T-cell (primary cell): ENCODE measurements around the gene LRG1. TPM values are rescaled to one million over a fixed set of nuclear protein-coding genes. Genes with fewer than 3 reads are reported as not detected.

ENCODE experiments used
- ATAC-seq, 4 experiments: fragments of 200-7000 bp in 3 of 4; fragments of 150-1000 bp in 1 of 4; cut with Tn5 transposase; replicated peaks in 1 of 4; 1 replicate in 3 of 4; 2 replicates in 1 of 4; pipeline ENCODE4 v1.10.0; 2021; ENCODE audit warnings: moderate library complexity in 3 of 4, mild to moderate bottlenecking in 2 of 4, moderate number of reproducible peaks in 1 of 4
- CTCF ChIA-PET, 2 donors: fragments of 300-600 bp; sonication (Branson Sonifier 250); formaldehyde crosslinking; loops; one replicate each; lab custom pipeline; 2022; ENCODE audit warnings: antibody characterized with exemption in 2 of 2; lab: Charles Lee
- POLR2A ChIA-PET, 2 donors: fragments of 300-600 bp; sonication (Branson Sonifier 250); formaldehyde crosslinking; loops; one replicate each; lab custom pipeline; 2022; ENCODE audit warnings: antibody characterized with exemption in 2 of 2; lab: Charles Lee
- DNase-seq, 35 experiments: peaks; one replicate each; pipeline versions ENCODE4 v3.0.0 to v3.0.0-alpha.2; 2013 to 2023
- H3K27ac ChIP-seq: one replicate; pipeline ENCODE4 v1.5.1; 2013; ENCODE audit warnings: low read length
- H3K27me3 ChIP-seq, 2 experiments: replicated peaks in 1 of 2; 1 replicate in 1 of 2; 2 replicates in 1 of 2; pipeline versions ENCODE4 v1.6.1 to v1.7.0; 2013; ENCODE audit warnings: low read length in 1 of 2, mixed read lengths in 1 of 2; ENCODE audit not compliant: control insufficient read depth in 2 of 2, insufficient read depth in 2 of 2; ENCODE audit errors: extremely low read depth in 1 of 2
- H3K36me3 ChIP-seq, 2 donors: 1 replicate in 1 of 2; 2 replicates in 1 of 2; pipeline versions ENCODE4 v1.6.1 to v1.7.0; 2013; ENCODE audit warnings: low read length in 1 of 2; ENCODE audit not compliant: control insufficient read depth in 2 of 2, insufficient read depth in 1 of 2; ENCODE audit errors: extremely low read depth in 1 of 2
- H3K4me1 ChIP-seq, 2 experiments: 1 replicate in 1 of 2; 2 replicates in 1 of 2; pipeline versions ENCODE4 v1.6.1 to v1.7.0; 2013; ENCODE audit warnings: low read length in 2 of 2, mixed read lengths in 1 of 2; ENCODE audit not compliant: insufficient read depth in 2 of 2, control insufficient read depth in 1 of 2; ENCODE audit errors: extremely low read depth in 1 of 2
- H3K4me3 ChIP-seq, 2 donors: 1 replicate in 1 of 2; 2 replicates in 1 of 2; pipeline versions ENCODE4 v1.5.1 to v1.7.0; 2013; ENCODE audit warnings: mild to moderate bottlenecking in 2 of 2, low read length in 1 of 2, moderate library complexity in 1 of 2; ENCODE audit not compliant: control insufficient read depth in 1 of 2; ENCODE audit errors: extremely low read depth in 1 of 2
- H3K9me3 ChIP-seq: 2 replicates; pipeline ENCODE4 v1.7.0; 2013
- H3K27ac Mint-ChIP-seq, 2 donors: one replicate each; pipeline ENCODE4 v1.8.0; 2020 to 2021; ENCODE audit warnings: mild to moderate bottlenecking in 2 of 2, mixed read lengths in 2 of 2
- H3K27me3 Mint-ChIP-seq, 2 donors: one replicate each; pipeline ENCODE4 v1.8.0; 2021 to 2022; ENCODE audit warnings: mixed read lengths in 2 of 2
- H3K36me3 Mint-ChIP-seq: one replicate; pipeline ENCODE4 v1.8.0; 2021; ENCODE audit warnings: mixed read lengths
- H3K4me1 Mint-ChIP-seq, 3 donors: one replicate each; pipeline ENCODE4 v1.8.0; 2020 to 2022; ENCODE audit warnings: mixed read lengths in 3 of 3, mild to moderate bottlenecking in 1 of 3
- H3K4me3 Mint-ChIP-seq, 3 donors: one replicate each; pipeline ENCODE4 v1.8.0; 2020 to 2022; ENCODE audit warnings: mild to moderate bottlenecking in 3 of 3, mixed read lengths in 3 of 3, moderate library complexity in 3 of 3
- H3K9me3 Mint-ChIP-seq, 3 donors: one replicate each; pipeline ENCODE4 v1.8.0; 2020 to 2022; ENCODE audit warnings: mixed read lengths in 3 of 3
- WGBS: methylation state at CpG from one replicate; pipeline ENCODE4 v1.1.5; 2013; ENCODE audit warnings: missing lambda C conversion rate; ENCODE audit not compliant: insufficient coverage; 5-methylcytosine and 5-hydroxymethylcytosine counted together
- total RNA-seq, 35 experiments: library from RNA in 6 of 35; stranded (reverse) in 6 of 35; fragments of 120-200 nt in 1 of 35; gene quantifications; one replicate each; pipeline versions ENCODE4 v1.2.1 to v1.2.4 and lab custom pipeline; 2013 to 2026

Gene LRG1
- under 1 TPM in 3 of 5 donors, not detected in 2; 0.13 to 0.32 (median 0.19) TPM for total RNA-seq
- 0.18 TPM for total RNA-seq (2013)
- total RNA-seq (lab: John Stamatoyannopoulos, UW) = 0 to 0.37 (median 0.11) reads per million in 29 experiments

DNA sequence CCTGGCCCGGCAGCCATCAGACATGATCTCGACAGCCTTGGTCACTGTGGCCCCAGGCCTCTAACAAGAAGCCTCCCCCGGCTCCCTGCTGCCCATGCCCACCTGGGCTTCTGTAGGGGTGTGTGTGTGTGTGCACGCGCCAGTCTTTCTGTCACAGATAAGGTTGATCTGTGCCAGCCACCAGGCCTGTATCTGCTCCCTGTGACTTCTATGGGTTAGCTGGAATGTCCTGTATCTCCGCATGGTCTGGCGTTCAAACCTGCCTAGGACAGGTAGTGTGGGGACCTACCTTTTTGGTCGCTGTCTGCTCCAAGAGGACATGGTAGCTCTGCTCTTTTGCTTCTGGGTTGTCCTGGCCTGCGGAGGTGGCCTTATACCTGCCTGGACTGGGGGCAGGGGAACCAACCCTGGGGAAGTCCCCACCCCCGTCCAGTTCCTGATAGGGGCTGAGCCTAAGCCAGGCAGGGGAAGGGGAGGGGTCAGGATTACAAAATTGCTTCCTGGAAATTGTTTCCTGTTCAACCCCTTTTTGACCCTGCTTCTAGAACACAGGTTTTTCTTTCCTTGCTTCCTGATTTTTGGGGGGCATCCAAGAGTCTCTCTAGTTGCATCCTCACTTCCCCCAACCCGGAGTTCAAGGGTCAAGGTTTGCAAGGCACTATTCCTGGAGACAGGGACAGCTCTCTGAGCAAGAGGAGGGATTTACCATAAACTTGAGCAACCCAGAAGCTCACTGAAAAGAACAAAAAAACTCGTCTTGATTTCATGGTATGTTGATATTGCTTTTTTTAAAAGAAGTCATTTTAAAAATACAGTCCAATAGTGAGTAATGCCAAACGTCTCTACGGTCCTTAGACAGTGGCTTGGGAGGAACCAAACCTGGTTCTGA, at the start of gene LRG1:
Gene LRG1 (minus strand): TSS at position 344 of the 889 bp plus-strand sequence. CDS start 23 bp downstream, at position 321.
- Histone ChIP-seq H3K27ac (no peak within 1 kb of the TSS), H3K4me1 (peaks cover 0 to 14% of the 10 kb centered on the region in 2 experiments), H3K27me3 (peaks cover 2 to 60% of the 10 kb centered on the region in 2 experiments), H3K9me3 (no peaks in the 10 kb centered on the region), H3K36me3 (no peaks in the 10 kb centered on the region), H3K4me3 (no peak within 1 kb of the TSS)
- Mint-ChIP-seq H3K27me3 (peaks cover 3 to 30% of the 10 kb centered on the region in 2 donors), H3K4me1 (peaks cover 5 to 12% (median 8%) of the 10 kb centered on the region in 3 donors), H3K4me3 (no peak within 1 kb of the TSS), H3K36me3 (no peaks in the 10 kb centered on the region), H3K27ac (no peak within 1 kb of the TSS), H3K9me3 (no peaks in the 10 kb centered on the region)
- ATAC-seq = no peak
- 77% methylated on average over 8 of the region's 14 CpGs for WGBS
- CTCF ChIA-PET = no interaction called here
- DNase-seq = peak in 4 of 35 experiments; percentile 3 to 32 (median 20)
- POLR2A ChIA-PET = interaction anchor here in 1 of 2 donors (0.6 kb wide), 1 partner anchor 1727 kb away, joined by 3 read pairs; no protein-coding TSS in a partner anchor

DNA sequence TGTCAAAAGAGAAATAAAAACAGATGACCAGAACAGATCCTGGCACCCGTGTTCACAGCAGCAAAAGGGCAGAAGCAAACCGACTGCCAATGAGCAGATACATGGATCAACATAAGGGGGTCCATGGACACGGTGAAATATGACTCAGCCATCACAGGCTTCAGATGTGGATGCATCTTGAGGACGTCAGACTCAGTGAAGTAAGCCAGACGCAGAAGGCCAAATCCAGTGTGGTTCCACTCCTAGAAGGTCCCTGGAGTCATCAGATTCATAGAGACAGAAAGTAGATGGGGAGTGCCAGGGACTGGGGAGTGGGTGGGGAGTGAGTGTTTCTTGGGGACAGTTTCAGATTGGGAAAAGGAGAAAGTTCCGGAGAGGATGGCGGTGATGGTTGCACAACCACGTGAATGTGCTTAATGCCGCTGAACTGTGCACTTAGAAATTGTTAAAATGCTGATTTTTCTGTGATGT, 48.5 kb upstream of the LRG1 start:
- Histone ChIP-seq H3K27ac (no peak overlapping the region), H3K4me1 (peaks cover 0 to 13% of the 10 kb centered on the region in 2 experiments), H3K9me3 (no peaks in the 10 kb centered on the region), H3K27me3 (peaks cover 2 to 85% of the 10 kb centered on the region in 2 experiments), H3K36me3 (no peaks in the 10 kb centered on the region), H3K4me3 (no peak overlapping the region)
- H3K27ac Mint-ChIP-seq = no peak overlapping the region
- CTCF ChIA-PET = no interaction called here
- DNase-seq = no peak
- H3K9me3 Mint-ChIP-seq = no peaks in the 10 kb centered on the region
- WGBS = 64% methylated on average over 6 of the region's 9 CpGs
- no peaks in the 10 kb centered on the region for H3K36me3 Mint-ChIP-seq
- no peak for ATAC-seq
- peaks cover 48 to 63% of the 10 kb centered on the region in 2 donors for H3K27me3 Mint-ChIP-seq
- POLR2A ChIA-PET = no interaction called here
- H3K4me3 Mint-ChIP-seq = no peak overlapping the region
- peaks cover 0 to 9% (median 3%) of the 10 kb centered on the region in 3 donors for H3K4me1 Mint-ChIP-seq

DNA sequence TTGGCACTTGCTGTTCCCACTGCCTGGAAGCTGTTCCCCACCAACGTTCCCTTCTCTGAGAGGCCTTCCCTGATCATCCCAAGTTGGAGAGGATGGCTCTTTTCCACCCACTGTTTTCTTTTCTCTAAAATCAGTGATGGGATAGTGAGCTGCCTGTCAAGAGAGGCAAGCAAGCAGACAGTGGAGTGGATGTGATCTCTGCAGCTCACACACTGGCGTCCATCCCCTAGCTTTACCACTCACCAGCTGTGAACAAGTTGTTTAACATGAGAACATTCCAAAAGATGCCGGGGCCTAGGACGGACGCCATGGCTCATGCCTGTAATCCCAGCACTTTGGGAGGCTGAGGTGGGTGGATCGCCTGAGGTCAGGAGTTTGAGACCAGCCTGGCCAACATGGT, 47.7 kb upstream of the LRG1 start:
- H3K4me3 Mint-ChIP-seq = no peak overlapping the region

GRCh38 chr19:4586691-4587090, 46.9 kb upstream of the LRG1 start:
- Mint-ChIP-seq H3K27me3 (peaks cover 51 to 69% of the 10 kb centered on the region in 2 donors), H3K9me3 (no peaks in the 10 kb centered on the region), H3K27ac (no peak overlapping the region), H3K4me3 (no peak overlapping the region), H3K36me3 (no peaks in the 10 kb centered on the region), H3K4me1 (peaks cover 8 to 17% (median 10%) of the 10 kb centered on the region in 3 donors)
- DNase-seq = no peak
- H3K27me3 ChIP-seq = peaks cover 2 to 86% of the 10 kb centered on the region in 2 experiments
- no peak for ATAC-seq
- H3K9me3 ChIP-seq = no peaks in the 10 kb centered on the region
- no peak overlapping the region for H3K27ac ChIP-seq
- no peaks in the 10 kb centered on the region for H3K36me3 ChIP-seq
- H3K4me3 ChIP-seq = no peak overlapping the region
- CTCF ChIA-PET = no interaction called here
- peaks cover 0 to 17% of the 10 kb centered on the region in 2 experiments for H3K4me1 ChIP-seq
- POLR2A ChIA-PET = no interaction called here
- 73% methylated on average over 3 of the region's 6 CpGs for WGBS

More for the DNA sequence above, 47.7 kb upstream of the LRG1 start:
- Histone ChIP-seq H3K36me3 (no peaks in the 10 kb centered on the region), H3K4me3 (no peak overlapping the region), H3K4me1 (peaks cover 0 to 13% of the 10 kb centered on the region in 2 experiments), H3K27me3 (peaks cover 2 to 84% of the 10 kb centered on the region in 2 experiments), H3K27ac (no peak overlapping the region), H3K9me3 (no peaks in the 10 kb centered on the region)
- Mint-ChIP-seq H3K27me3 (peaks cover 45 to 64% of the 10 kb centered on the region in 2 donors), H3K9me3 (no peaks in the 10 kb centered on the region), H3K4me1 (peaks cover 0 to 9% (median 3%) of the 10 kb centered on the region in 3 donors), H3K36me3 (no peaks in the 10 kb centered on the region), H3K27ac (no peak overlapping the region)
- DNase-seq (no peak), ATAC-seq (no peak)
- ChIA-PET POLR2A (no interaction called here), CTCF (interaction anchor here in 1 of 2 donors (0.5 kb wide), 1 partner anchor 36 kb away, joined by 5 read pairs; no protein-coding TSS in a partner anchor)
- no CpG with 5 or more reads among the region's 6 CpGs for WGBS

GRCh38 chr19:4586245-4586644, 46.4 kb upstream of the LRG1 start:
- Histone ChIP-seq H3K36me3 (no peaks in the 10 kb centered on the region), H3K27ac (no peak overlapping the region), H3K27me3 (peaks cover 2 to 84% of the 10 kb centered on the region in 2 experiments), H3K9me3 (no peaks in the 10 kb centered on the region), H3K4me3 (no peak overlapping the region), H3K4me1 (peaks cover 0 to 18% of the 10 kb centered on the region in 2 experiments)
- no peak for DNase-seq
- Mint-ChIP-seq H3K27me3 (peaks cover 46 to 65% of the 10 kb centered on the region in 2 donors), H3K9me3 (no peaks in the 10 kb centered on the region), H3K27ac (no peak overlapping the region), H3K4me1 (peaks cover 8 to 17% (median 10%) of the 10 kb centered on the region in 3 donors), H3K4me3 (no peak overlapping the region), H3K36me3 (no peaks in the 10 kb centered on the region)
- no peak for ATAC-seq
- 80% methylated on average over 2 of the region's 6 CpGs for WGBS
- ChIA-PET CTCF (interaction anchor here in 1 of 2 donors (0.6 kb wide), 1 partner anchor 26 kb away, joined by 3 read pairs; no protein-coding TSS in a partner anchor), POLR2A (no interaction called here)

GRCh38 chr19:4585556-4585955, 45.7 kb upstream of the LRG1 start:
- Mint-ChIP-seq H3K9me3 (no peaks in the 10 kb centered on the region), H3K27me3 (peaks cover 45 to 58% of the 10 kb centered on the region in 2 donors), H3K4me3 (no peak overlapping the region), H3K27ac (no peak overlapping the region), H3K4me1 (peaks cover 8 to 17% (median 10%) of the 10 kb centered on the region in 3 donors), H3K36me3 (no peaks in the 10 kb centered on the region)
- H3K4me1 ChIP-seq = peaks cover 0 to 23% of the 10 kb centered on the region in 2 experiments
- POLR2A ChIA-PET = no interaction called here
- H3K27me3 ChIP-seq = peaks cover 2 to 82% of the 10 kb centered on the region in 2 experiments
- H3K9me3 ChIP-seq = no peaks in the 10 kb centered on the region
- 60% methylated on average over 1 of the region's 1 CpG for WGBS
- CTCF ChIA-PET = interaction anchor here in 1 of 2 donors (0.6 kb wide), 1 partner anchor 25 kb away, joined by 3 read pairs; no protein-coding TSS in a partner anchor
- no peak overlapping the region for H3K27ac ChIP-seq
- H3K36me3 ChIP-seq = no peaks in the 10 kb centered on the region
- ATAC-seq (no peak), DNase-seq (no peak)
- no peak overlapping the region for H3K4me3 ChIP-seq
